HEK293T (cell line): ENCODE results near the gene DDA1.

Experiments
- CTCF ChIA-PET: fragments of 350-600 bp; formaldehyde crosslinking; extraction: SDS; loops from one replicate; lab custom pipeline; 2021; ENCODE audit warnings: antibody characterized with exemption, inconsistent platforms; lab: Yijun Ruan, JAX
- POLR2A ChIA-PET: fragments of 350-600 bp; formaldehyde crosslinking; extraction: SDS; loops from one replicate; lab custom pipeline; 2020; ENCODE audit warnings: antibody characterized with exemption, inconsistent platforms; lab: Yijun Ruan, JAX
- DNase-seq: peaks from one replicate; pipeline ENCODE4 v3.0.0; 2012; ENCODE audit warnings: mixed read lengths; ENCODE audit errors: extremely low spot score
- ARNT ChIP-seq: fragments of 450-650 bp; IDR thresholded peaks from 2 replicates; pipeline ENCODE4 v1.6.1; 2017; ENCODE audit warnings: mild to moderate bottlenecking
- BHLHE40 ChIP-seq: fragments of 450-650 bp; IDR thresholded peaks from 2 replicates; pipeline ENCODE4 v1.6.1; 2016; ENCODE audit warnings: mild to moderate bottlenecking, moderate library complexity, borderline replicate concordance
- CTBP1 ChIP-seq: fragments of 450-650 bp; IDR thresholded peaks from 2 replicates; pipeline ENCODE4 v1.6.1; 2016; ENCODE audit warnings: borderline replicate concordance
- ELF4 ChIP-seq: fragments of 450-650 bp; IDR thresholded peaks from 2 replicates; pipeline ENCODE4 v1.6.1; 2017; ENCODE audit warnings: antibody characterized with exemption
- FOXA1 ChIP-seq: fragments of 450-650 bp; IDR thresholded peaks from 2 replicates; pipeline ENCODE4 v1.6.1; 2016; ENCODE audit warnings: mild to moderate bottlenecking
- FOXK2 ChIP-seq: fragments of 450-650 bp; IDR thresholded peaks from 2 replicates; pipeline ENCODE4 v1.6.1; 2016; ENCODE audit warnings: mild to moderate bottlenecking
- FOXM1 ChIP-seq: fragments of 450-650 bp; IDR thresholded peaks from 2 replicates; pipeline ENCODE4 v1.6.1; 2017; ENCODE audit warnings: mild to moderate bottlenecking, borderline replicate concordance
- HDGF ChIP-seq: fragments of 450-650 bp; IDR thresholded peaks from 2 replicates; pipeline ENCODE4 v1.6.1; 2017; ENCODE audit warnings: antibody characterized with exemption, borderline replicate concordance
- L3MBTL2 ChIP-seq: fragments of 450-650 bp; conservative IDR thresholded peaks from 2 replicates; pipeline ENCODE4 v1.6.1; 2016; ENCODE audit warnings: mild to moderate bottlenecking
- LEF1 ChIP-seq: fragments of 450-650 bp; IDR thresholded peaks from 2 replicates; pipeline ENCODE4 v1.6.1; 2017; ENCODE audit warnings: mild to moderate bottlenecking, borderline replicate concordance
- NFRKB ChIP-seq: fragments of 450-650 bp; IDR thresholded peaks from 2 replicates; pipeline ENCODE4 v1.6.1; 2016; ENCODE audit warnings: mild to moderate bottlenecking, moderate library complexity
- PKNOX1 ChIP-seq: fragments of 450-650 bp; IDR thresholded peaks from 2 replicates; pipeline ENCODE4 v1.6.1; 2016
- SP1 ChIP-seq: fragments of 450-650 bp; IDR thresholded peaks from 2 replicates; pipeline ENCODE4 v1.6.1; 2017
- SUZ12 ChIP-seq: fragments of 450-650 bp; IDR thresholded peaks from 2 replicates; pipeline ENCODE4 v1.6.1; 2016; ENCODE audit warnings: mild to moderate bottlenecking
- TARDBP ChIP-seq: fragments of 450-650 bp; IDR thresholded peaks from 2 replicates; pipeline ENCODE4 v1.6.1; 2016
- ZNF384 ChIP-seq: fragments of 450-650 bp; IDR thresholded peaks from 2 replicates; pipeline ENCODE4 v1.6.1; 2016

DDA1 gene

GRCh38 chr19:17326595-17326966 is 17.2 kb downstream of the DDA1 start:
- TF ChIP-seq FOXK2 (no peak), LEF1 (no peak), SUZ12 (no peak), NFRKB (no peak), L3MBTL2 (no peak)
- ChIA-PET POLR2A (interaction anchor here (0.9 to 3.7 kb wide), 2 partner anchors 16 to 17 kb away, joined by 3 to 16 read pairs; partner anchors contain the start of gene DDA1), CTCF (no interaction called here)
- no peak for DNase-seq

- ChIA-PET CTCF (interaction anchor here (0.6 kb wide), 4 partner anchors 22 to 978 kb away, joined by 3 read pairs; partner anchors contain the start of genes ABHD8 and MRPL34), POLR2A (interaction anchor here (0.7 to 3.7 kb wide), 4 partner anchors 14 to 22 kb away, joined by 3 to 16 read pairs (median 4); partner anchors contain the start of genes DDA1 and MRPL34)
- TF ChIP-seq NFRKB = no peak
- no peak for TF ChIP-seq FOXM1
- no peak for TF ChIP-seq FOXA1
- TF ChIP-seq ZNF384 = no peak
- no peak for TF ChIP-seq ELF4
- TF ChIP-seq FOXK2 = no peak
- TF ChIP-seq TARDBP = no peak
- TF ChIP-seq CTBP1 = no peak
- no peak for TF ChIP-seq LEF1
- no peak for TF ChIP-seq PKNOX1
- TF ChIP-seq L3MBTL2 = no peak; the same call in none of the 2 replicates
- no peak for TF ChIP-seq BHLHE40
- no peak for DNase-seq
Observed at GRCh38 chr19:17327068-17327653, 17.8 kb downstream of the DDA1 start.

- ChIA-PET POLR2A (interaction anchor here (0.7 to 3.7 kb wide), 3 partner anchors 15 to 23 kb away, joined by 3 to 16 read pairs (median 4); partner anchors contain the start of genes DDA1 and MRPL34), CTCF (interaction anchor here (0.6 kb wide), 4 partner anchors 23 to 977 kb away, joined by 3 read pairs; partner anchors contain the start of genes ABHD8 and MRPL34)
- peak; percentile 87 for DNase-seq
- TF ChIP-seq FOXK2 (no peak), SP1 (no peak)
Observed at GRCh38 chr19:17327654-17328516, 18.5 kb downstream of the DDA1 start.

- CTCF ChIA-PET = no interaction called here
- POLR2A ChIA-PET = interaction anchor here (3.7 to 9.3 kb wide), 2 partner anchors 20 to 21 kb away, joined by 16 to 107 read pairs; partner anchors contain the start of genes DDA1 and MRPL34
- DNase-seq = no peak
- no peak for TF ChIP-seq SUZ12
- no peak for TF ChIP-seq CTBP1
- no peak for TF ChIP-seq ZNF384
- TF ChIP-seq HDGF = no peak
- TF ChIP-seq FOXA1 = no peak
- no peak for TF ChIP-seq TARDBP
- TF ChIP-seq PKNOX1 = no peak
- TF ChIP-seq SP1 = no peak
- no peak for TF ChIP-seq FOXK2
- TF ChIP-seq ARNT = no peak
- TF ChIP-seq L3MBTL2 = no peak
- no peak for TF ChIP-seq LEF1
- TF ChIP-seq NFRKB = no peak
- TF ChIP-seq ELF4 = no peak
- TF ChIP-seq BHLHE40 = no peak
- TF ChIP-seq FOXM1 = no peak
Observed at GRCh38 chr19:17328517-17329365, 19.4 kb downstream of the DDA1 start.

- CTCF ChIA-PET = no interaction called here
- POLR2A ChIA-PET = interaction anchor here (0.5 to 9.3 kb wide), 2 partner anchors 22 to 31 kb away, joined by 3 to 107 read pairs; partner anchors contain the start of genes DDA1 and MRPL34
- TF ChIP-seq FOXA1 = no peak
- TF ChIP-seq CTBP1 = no peak
- DNase-seq = no peak
Observed at GRCh38 chr19:17329366-17330261, 20.3 kb downstream of the DDA1 start.
